ENCODE data around the gene ATG101. TPM values are rescaled to one million over a fixed set of nuclear protein-coding genes. Genes with fewer than 3 reads are reported as not detected.

Gene ATG101
- total RNA-seq, 1 donor from 2014 or later = 24.9 TPM

DNA sequence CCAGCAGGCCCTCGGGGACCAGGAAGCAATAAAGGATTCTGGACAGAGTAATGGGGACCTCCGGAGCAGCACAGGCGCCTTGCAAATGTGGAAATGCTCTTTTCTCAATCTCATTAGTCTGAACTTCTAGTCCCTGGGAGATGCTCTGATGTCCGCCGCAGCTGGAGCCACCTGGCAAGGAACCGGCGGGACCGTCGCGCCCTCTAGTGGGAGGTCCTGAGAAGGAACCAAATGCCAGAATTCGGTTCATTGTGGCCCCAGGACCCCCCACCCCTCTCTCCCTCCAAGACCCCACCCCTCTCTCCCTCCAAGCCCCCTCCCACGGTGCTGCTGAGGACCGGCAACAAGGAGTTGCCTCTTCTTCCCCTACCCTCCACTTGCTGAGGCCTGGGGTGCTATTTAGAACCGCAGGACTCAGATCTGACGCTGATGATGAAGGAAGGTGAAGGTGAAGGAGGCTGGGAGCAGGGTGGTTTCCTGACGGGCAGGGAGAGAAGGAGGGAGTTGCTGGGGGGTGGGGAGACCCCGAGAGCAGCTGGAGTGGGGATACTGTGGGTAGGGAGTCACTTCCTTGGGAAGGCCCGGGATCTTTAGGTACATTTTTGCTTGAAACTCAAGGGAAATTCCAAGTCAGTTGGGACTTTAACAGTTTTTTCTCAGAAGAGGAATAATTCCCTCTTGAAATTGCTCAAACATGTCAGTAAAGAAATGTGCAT is 52.2 kb downstream of the ATG101 start:
- intact Hi-C loops (cut with DNase I) = loop anchor here (2.0 to 5.0 kb wide), 2 partner anchors 39 to 120 kb away; no protein-coding TSS in a partner anchor
- ATAC-seq (peak; percentile 32), DNase-seq (ENCODE audit: missing footprints) (peak; percentile 87)

DNA sequence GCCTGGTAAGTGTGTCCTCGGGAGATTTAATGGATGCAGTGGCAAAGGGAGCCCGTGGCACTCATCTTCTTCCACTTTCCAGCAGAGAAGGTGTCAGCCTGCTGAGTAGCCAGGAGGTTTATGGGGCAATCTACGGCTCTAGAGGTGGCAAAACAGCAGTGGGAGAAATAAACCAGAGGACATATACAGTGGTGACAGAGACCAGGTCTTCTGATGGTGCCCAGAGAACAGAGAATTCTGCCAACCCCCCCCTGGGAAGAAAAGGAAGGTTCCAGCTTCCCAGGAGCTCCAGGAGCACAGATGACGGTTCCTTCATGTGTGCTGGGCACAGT is 52.7 kb downstream of the ATG101 start:
- intact Hi-C loops (cut with DNase I) = loop anchor here (5.0 kb wide), 1 partner anchor 120 kb away; no protein-coding TSS in a partner anchor
- DNase-seq (ENCODE audit: missing footprints) (no peak), ATAC-seq (no peak)

DNA sequence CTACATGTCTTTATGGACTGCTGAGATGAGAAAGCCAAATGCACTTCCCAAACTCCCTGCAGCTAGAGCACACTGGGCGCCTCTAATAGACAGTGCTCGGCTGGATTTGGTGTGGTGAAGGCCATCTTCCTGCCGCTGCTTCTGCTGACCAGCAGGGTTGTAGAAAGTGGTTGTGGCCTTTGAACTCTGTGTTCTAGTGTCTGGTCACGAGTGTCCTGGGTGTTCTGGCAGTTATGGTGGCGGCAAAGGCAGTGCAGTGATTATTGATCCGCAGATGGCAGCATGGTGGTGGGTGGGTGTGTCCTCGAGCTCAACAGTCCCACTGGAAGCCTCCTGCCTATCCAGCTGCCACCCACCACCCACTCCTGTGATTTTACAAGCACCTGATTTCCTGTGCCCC is 53.1 kb downstream of the ATG101 start:
- ATAC-seq (no peak), DNase-seq (ENCODE audit: missing footprints) (no peak)
- intact Hi-C loops (cut with DNase I) = loop anchor here (5.0 kb wide), 1 partner anchor 121 kb away; no protein-coding TSS in a partner anchor

DNA sequence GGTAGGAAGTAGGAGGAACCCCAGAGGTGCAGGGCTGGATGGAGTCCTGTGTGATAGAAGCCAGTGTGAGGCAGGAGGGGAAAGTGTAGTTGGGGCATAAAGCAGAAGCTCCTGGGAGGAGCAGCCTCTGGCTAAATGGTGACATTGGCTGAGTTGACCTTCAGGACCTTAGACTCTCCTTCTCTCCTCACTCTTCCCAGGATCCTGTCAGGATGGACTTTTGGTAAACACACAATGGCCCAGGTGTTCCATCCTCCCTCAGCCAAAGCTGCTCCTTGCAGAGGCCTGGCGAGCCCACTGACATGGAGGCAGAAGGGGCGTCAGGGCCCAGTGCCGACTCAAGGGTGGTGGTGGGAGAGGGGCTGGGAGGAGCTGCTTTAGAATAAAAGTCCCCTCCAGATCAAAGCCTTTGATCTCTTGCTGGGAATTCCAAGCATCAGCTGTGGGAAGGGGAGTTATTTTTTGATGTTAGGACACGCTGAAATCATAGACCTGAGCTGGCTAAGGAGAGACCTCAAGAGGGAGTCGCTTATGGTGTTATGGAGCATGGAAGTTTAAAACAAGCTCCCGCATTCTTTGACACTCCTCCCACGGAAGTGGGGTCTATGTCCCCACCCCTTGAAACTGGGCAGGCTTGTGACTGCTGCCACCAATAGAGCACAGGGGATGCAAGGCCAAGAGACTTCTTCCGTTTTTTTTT is 53.9 kb downstream of the ATG101 start:
- intact Hi-C loops (cut with DNase I) = loop anchor here (5.0 kb wide), 1 partner anchor 121 kb away; no protein-coding TSS in a partner anchor

DNA sequence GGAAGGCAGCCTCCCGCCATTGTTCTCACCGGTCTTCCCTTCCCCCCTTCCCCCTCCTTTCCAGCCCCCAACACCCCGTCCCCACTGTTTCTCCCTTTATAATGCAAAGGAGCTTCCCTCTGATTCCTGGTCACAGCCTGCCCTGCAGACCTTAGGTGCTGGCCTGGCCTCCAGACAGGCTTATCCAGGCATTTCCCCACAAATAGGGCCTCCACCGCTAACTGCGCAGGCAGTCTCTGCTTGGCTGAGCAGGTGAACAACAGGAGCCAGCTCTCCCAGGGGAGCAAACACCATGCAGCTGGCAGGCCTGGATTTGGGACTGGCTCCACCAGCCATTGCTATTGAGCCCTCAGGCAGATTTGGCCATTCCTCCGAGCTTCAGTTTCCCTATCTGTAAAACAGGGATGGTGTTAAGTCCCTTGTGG is 55.7 kb downstream of the ATG101 start:
- ATAC-seq (no peak), DNase-seq (ENCODE audit: missing footprints) (no peak)
- intact Hi-C loops (cut with DNase I) = no loop called here

More for the DNA sequence above, 53.9 kb downstream of the ATG101 start:
- DNase-seq (ENCODE audit: missing footprints) = no peak
- ATAC-seq = no peak

DNA sequence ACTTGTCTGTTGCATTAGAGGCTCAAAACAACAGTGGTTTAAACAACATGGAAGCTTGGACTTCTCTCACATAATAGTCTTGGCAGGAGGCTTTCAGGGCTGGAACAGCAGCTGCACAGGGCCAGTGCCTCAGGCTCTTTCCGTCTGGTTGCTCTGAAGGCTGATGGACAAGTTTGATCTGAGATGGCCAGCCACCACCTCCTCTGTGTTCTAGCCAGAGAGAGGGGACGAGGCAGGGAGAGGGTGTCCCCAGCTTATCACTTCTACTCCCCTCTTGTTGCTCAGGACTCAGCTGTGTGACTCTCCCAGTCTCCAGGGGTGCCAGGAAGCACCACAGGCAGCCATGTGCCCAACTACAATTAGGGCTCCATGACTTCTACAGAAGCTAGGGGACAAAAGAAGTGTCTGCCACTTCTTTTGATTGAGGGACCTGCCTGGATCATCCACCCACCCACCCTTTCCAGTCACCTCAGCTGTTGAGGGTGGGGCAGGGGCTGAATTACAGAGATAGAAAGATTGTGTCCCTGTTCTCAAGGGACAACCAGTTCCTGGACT is 56.3 kb downstream of the ATG101 start:
- intact Hi-C loops (cut with DNase I) = loop anchor here (1.0 to 2.0 kb wide), 2 partner anchors 21 to 93 kb away; no protein-coding TSS in a partner anchor
- ATAC-seq = no peak
- no peak for DNase-seq (ENCODE audit: missing footprints)

Other genes starting within 250 kb of the ATG101 start
- 0.22 TPM for gene FIGNL2, start 221.3 kb upstream of the ATG101 start, total RNA-seq
- gene ANKRD33, start 181.9 kb upstream of the ATG101 start, total RNA-seq = not detected
- gene ACVRL1, start 162.5 kb upstream of the ATG101 start, total RNA-seq = 49.6 TPM
- 10.8 TPM for gene ACVR1B, start 118.3 kb upstream of the ATG101 start, total RNA-seq
- gene TAMALIN, start 63.0 kb upstream of the ATG101 start, total RNA-seq = 20.3 TPM
- gene NR4A1, start 18.5 kb upstream of the ATG101 start, total RNA-seq = 40.6 TPM
- gene SMIM41, start 9.7 kb downstream of the ATG101 start, total RNA-seq = 0.16 TPM
- not detected for gene KRT80, start 122.0 kb downstream of the ATG101 start, total RNA-seq
- gene KRT7, start 163.3 kb downstream of the ATG101 start, total RNA-seq = not detected
- gene KRT86, start 204.7 kb downstream of the ATG101 start, total RNA-seq = not detected
- not detected for gene KRT81, start 221.6 kb downstream of the ATG101 start, total RNA-seq

All from Right ventricle myocardium inferior (tissue), 1 donor.